Measurements from ENCODE around the gene ATP9B.

Gene ATP9B

DNA sequence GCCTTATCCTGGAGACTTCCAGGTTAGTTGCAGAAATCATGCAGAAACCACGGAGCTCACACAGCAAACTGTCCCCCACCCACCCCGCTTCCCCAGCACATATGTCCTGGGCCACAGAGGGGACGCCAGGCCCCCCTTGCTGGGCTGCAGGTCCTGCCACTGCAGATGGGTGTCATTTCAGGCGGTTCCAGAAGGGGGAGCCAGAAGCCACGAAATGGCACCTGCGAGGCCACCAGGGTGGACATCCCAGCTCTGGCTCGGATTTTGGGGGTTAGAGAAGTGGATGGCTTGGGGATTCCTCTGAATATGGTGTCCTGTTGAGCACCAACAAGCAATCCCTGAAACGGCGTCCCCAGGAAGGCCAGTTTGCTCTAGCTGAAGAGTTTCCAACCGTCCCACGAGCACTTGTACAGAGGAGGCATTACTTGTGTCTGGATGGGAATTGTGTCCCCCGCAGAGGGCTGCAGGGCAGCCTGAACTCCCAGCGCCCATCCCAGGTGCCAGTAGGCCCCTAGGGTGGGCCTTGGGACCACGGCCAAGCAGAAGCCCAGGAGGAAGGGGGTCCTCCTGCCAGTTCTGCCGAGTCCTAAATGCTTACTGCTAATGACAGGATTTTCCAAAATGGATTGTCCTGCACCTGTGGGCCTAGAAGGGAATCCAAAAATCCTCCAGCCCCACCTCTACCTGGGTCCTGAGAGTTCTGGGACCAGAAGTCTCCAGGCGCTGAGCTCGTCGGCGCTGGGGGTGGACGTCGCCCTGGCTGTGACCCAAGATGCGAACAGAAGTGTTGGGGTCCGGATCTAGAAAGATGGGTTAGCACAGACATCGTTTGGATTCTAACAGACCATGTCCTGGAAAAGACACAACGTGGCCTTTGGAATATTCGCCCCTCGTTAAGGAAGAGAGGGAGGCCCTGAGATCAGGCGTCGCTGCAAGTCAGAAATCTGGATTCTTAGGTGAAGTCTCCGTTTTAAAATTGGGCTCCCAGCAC is 311.9 kb downstream of the ATP9B start:
- peak; percentile 93 for DNase-seq (ENCODE audit: low spot score)

DNA sequence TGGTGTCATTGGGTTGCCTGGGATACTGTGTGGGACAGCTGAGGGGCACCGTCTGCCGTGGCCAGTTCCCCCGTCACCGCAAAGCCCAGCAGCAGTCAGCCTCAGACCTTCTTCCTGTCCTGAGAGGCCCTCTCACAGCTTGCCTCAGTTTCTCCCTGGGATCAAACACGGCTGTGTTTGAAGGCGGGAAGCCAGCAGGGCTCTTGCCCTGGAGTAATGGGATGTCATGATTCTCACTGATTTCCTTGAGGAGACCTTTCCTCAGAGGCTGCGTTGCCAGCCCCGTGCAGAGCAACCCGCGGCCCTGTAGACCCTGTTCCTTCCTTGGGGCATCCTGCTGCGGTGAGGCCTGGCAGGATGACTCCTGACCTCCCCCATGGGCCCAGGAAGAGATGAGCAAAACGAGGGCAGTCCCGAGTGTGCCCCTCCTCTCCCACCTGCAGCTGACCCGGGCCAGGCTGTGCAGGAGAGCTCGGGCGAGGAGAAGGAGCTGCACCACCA is 312.7 kb downstream of the ATP9B start:
- peak; percentile 41 for DNase-seq (ENCODE audit: low spot score)

GRCh38 chr18:79382681-79383387 is 313.6 kb downstream of the ATP9B start:
- peak; percentile 45 for DNase-seq (ENCODE audit: low spot score)

- no peak for DNase-seq (ENCODE audit: low spot score)
Observed at GRCh38 chr18:79383388-79384056, 314.3 kb downstream of the ATP9B start.

- peak; percentile 43 for DNase-seq (ENCODE audit: low spot score)
Observed at GRCh38 chr18:79384151-79384807, 315.1 kb downstream of the ATP9B start.

DNA sequence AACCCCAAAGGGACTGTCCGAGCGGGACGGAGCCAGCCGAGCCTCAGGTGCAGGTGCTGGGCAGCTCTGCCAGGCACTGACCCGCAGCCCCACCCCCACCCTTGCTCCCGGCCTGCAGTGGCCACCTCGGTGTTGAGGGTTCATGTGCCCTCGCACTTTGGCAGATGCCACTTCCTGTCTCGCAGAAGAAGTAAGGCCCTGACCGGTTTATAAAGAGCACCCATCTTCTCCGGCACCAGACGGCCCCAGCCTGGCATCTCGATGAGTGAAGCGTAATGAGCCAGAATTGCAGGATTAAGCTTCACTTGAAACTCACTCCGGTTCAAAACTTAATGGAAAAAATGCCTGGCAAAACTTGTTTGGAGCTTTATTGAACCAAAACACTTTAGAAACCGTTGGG is 315.6 kb downstream of the ATP9B start:
- peak; percentile 33 for DNase-seq (ENCODE audit: low spot score)

- no peak for DNase-seq (ENCODE audit: low spot score)
Observed at GRCh38 chr18:79385326-79385707, 316.1 kb downstream of the ATP9B start.

- no peak for DNase-seq (ENCODE audit: low spot score)
Observed at GRCh38 chr18:79385708-79386341, 316.6 kb downstream of the ATP9B start.

DNA sequence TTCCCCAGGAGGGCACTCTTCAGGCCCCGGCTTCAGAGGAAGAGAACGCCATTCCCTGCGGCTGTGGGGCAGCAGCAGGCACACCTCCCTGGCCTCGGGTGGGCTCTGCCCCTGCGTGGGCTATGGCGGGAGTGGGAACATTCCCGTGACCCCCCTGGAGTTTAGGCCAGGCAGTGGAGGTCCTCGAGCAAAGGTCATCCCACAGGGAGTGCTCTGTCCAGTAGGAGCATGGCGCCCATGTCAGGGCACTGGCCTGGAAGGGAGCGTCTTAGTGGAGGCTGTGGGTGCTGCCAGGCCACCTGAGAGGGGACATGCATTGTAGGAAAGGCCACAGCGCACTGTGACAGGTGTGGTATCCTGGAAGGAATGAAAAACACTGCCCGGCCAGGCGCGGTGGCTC is 317.4 kb downstream of the ATP9B start:
- no peak for DNase-seq (ENCODE audit: low spot score)

- no peak for DNase-seq (ENCODE audit: low spot score)
Observed at GRCh38 chr18:79387214-79387613, 318.0 kb downstream of the ATP9B start.

- no peak for DNase-seq (ENCODE audit: low spot score)
Observed at GRCh38 chr18:79387615-79388014, 318.4 kb downstream of the ATP9B start.

DNA sequence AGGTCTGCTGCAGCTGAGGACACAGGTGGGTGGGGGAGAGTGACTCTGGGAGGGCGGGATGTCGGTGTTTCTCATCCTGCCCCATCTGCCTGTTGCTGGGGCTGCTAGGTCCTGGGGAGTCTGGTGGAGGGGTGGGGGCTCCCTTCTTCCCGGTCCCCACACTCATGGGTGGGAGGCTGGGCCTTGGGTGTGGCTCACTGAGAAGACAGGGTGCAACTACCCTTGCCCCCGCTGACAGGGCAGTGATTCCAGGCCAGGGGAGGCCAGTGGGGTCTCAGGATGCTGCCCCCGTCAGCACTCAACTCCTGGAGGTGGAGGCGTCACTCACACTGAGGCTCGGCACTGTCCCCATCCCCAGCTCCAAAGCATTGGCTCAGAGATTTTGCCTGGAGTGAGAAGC is 318.8 kb downstream of the ATP9B start:
- no peak for DNase-seq (ENCODE audit: low spot score)

GRCh38 chr18:79389689-79390088 is 320.5 kb downstream of the ATP9B start:
- DNase-seq (ENCODE audit: low spot score), result no peak

DNA sequence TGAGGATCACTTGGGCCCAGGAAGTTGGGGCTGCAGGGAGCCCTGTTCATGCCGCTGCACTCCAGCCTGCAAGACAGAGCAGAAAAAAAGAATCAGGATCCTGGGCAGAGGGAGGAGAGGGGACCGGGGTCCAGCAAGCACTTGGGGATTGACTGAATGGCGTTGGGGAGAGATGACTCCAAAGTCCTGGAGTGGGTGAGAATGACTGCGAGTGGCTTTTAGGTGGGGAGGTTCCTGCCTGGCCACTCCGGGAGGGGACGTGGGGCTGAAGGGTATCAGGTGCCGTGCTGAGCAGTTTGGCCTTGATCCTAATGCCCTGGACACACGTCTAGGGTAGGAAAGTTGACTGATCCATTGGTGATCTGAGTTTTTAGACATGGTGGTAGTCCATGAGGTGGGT is 323.0 kb downstream of the ATP9B start:
- no peak for DNase-seq (ENCODE audit: low spot score)

GRCh38 chr18:79393181-79393634 is 324.0 kb downstream of the ATP9B start:
- no peak for DNase-seq (ENCODE audit: low spot score)

DNA sequence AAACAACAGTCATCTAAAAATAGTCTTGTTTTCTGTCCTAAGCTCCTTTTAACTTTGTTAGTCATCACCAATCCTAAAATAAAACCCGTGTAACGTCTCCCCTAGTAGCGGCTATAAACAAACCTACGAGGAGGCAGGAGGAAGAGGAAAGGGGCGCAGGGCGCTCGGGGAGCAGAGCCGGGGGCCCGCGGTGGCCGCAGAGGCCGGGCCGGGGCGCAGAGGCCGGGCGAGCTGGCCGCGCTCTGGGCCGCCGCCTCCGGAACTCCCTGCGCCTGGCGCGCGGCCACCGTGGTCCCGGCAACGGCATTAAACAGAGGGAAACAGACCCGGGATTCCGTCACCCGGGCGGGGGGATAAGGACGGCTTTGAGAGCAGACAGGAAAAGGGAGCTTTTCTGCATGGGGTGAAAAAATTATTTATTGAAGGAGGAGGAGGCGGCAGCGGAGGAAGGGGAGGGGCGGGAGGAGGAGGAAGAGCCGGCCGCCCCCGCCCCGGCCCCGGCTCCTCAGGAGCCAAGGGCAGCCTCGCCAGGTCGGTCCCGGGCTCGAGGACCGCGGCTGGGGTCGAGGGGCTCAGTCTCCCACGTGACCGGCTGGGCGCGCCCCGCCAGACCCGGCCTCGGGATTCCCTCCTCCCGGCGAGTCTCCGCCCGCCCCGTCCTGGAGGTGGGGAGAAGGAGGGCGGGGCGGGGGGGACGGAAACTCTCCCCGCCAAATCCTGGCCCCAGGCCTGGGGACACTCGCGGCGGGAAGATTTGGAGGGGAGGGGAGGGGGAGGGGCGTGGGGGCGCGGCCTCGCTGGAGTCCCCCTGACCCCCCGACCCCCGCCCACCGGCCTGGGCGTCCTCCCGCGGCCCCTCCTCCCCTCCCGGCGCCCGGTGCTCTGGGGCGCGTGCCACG is 324.7 kb downstream of the ATP9B start:
- peak; percentile 91 for DNase-seq (ENCODE audit: low spot score)

GRCh38 chr18:79394534-79395307 is 325.5 kb downstream of the ATP9B start:
- DNase-seq (ENCODE audit: low spot score), result peak; percentile 74

GRCh38 chr18:79395308-79395640 is 326.1 kb downstream of the ATP9B start:
- no peak for DNase-seq (ENCODE audit: low spot score)

GRCh38 chr18:79395761-79396404 is 326.7 kb downstream of the ATP9B start, which contains the start of gene NFATC1:
Gene NFATC1, plus strand, starts transcription at chr18:79395930. Its CDS starts 295 bp downstream, at chr18:79396225.
- peak; percentile 84 for DNase-seq (ENCODE audit: low spot score)

Measured in D341Med (cell line).